GM18858 (cell line): ENCODE data around the gene PCED1A.
A peak's percentile ranks its signal among the peaks of the same experiment; 100 is the strongest.

ENCODE experiments used
- ATAC-seq: cut with Tn5 transposase; IDR thresholded peaks from one replicate; pipeline ENCODE4 v1.9.1; 2021; ENCODE audit not compliant: unreplicated experiment

The PCED1A gene

GRCh38 chr20:2866236-2866635, 25.8 kb upstream of the PCED1A start:
- ATAC-seq, result no peak

DNA sequence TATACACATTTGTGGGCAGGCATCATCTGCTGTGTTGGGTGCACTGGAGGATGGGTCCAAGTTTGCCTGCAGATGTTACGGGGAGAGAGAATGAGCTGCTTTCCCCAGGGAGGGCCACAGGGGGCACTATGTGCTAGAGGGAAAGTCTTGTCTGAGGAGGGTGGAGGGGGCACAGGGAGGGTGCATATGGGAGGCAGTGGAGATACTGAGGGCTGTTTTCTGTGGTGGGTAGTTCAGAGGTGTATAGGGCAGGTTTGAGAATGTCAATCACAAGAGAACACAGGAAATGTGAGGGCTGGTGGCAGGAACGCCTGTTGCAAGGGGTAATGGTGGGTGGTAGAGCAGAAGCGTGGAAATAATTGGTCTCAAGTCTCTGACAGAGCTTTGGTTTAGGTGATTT, 25.2 kb upstream of the PCED1A start:
- ATAC-seq, result no peak

GRCh38 chr20:2865101-2865500, 24.6 kb upstream of the PCED1A start:
- ATAC-seq, result no peak

- no peak for ATAC-seq
Measured at GRCh38 chr20:2864626-2865025, 24.2 kb upstream of the PCED1A start.

DNA sequence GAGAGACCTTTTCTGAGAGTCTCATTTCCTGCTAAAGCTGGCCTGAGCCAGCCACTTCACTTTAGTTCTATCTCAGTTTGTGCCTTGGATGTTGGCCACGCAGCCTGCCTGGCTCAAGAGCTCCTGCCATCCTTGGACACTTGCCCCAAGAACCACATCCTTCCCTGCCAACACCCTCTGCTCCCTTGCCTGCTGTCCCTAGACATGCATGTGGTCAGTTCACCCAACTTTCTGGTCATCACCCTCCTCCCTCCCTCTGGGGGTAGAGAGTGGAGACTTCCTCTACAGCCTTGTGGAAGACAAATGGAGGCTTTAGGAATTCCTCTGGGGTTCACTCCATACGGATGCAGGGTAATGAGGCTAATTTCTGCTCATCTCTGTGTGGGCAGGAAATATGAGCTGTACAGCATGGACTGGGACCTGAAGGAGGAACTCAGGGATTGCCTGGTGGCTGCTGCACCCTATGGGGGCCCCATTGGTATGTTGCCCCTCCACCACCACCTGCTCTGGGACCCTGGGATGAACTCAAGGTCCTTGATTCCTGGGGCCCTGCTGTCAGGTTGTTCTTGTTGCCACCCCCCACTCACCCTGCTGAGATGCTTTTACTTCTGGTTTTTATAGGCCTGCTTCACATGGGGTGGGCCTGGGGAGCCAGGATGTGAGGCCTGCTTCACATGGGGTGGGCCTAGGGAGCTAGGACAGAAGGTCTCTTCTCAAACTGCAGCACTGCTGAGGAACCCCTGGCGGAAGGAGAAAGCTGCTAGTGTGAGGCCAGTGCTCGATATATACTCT, 19.1 kb upstream of the PCED1A start:
- ATAC-seq, result no peak

- no peak for ATAC-seq
Measured at GRCh38 chr20:2858591-2858990, 18.1 kb upstream of the PCED1A start.

- no peak for ATAC-seq
Measured at GRCh38 chr20:2851086-2851485, 10.6 kb upstream of the PCED1A start.

DNA sequence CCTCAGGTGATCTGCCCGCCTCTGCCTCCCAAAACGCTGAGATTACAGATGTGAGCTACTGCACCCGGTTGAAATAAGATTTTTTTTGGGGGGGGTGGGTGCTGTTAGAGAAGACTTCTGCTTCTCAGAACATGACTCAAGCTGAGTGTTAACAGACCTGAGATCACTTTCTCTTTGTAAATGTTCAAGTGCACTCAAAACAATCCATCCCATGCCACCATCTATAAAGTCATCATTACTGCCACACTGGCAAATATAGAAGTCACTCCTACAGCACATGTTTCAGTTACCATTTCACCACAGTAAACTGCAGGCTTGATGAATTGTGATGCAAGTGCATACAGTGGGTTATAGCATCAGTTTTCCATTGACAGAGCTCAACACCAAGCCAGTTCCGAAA, 9.1 kb upstream of the PCED1A start:
- no peak for ATAC-seq

DNA sequence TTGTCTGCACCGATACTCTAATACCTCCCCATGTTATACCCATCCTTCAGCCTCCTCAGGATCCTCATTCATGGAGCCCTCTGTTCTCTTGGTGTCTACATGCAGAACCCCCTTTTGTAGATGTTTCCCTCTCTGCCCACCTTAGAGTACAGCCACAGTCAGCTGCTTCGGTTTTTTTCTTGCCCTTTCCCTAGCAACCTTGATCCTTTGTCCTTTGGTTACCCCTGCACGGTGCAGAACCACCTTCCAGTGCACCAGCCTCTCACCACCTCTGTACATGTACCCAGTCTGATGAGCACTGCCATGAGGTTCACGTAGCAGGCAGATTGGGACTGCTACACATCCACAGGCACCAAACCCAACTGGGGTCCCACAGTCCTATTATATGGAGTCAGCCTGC, 7.3 kb upstream of the PCED1A start:
- ATAC-seq, result no peak

DNA sequence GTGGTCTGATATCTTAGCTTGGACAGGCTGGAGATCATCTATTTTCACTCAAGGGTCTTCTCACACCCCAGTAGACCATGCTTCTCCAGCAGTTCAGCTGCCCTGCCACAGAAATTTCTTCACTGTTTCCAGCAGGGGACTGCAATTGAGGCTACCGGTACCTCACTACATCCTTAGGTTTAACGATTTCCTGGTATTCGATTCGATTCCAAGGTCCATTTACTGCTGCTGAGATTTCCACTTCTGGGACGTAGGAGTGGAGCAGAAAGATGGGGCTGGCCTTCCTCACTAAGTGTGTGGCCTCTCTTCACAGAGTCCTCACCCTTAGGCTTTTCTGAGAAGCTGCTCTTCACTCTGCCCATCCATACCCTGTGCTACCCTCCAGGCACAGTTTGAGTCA, 6.2 kb upstream of the PCED1A start:
- no peak for ATAC-seq

- ATAC-seq, result no peak
Measured at GRCh38 chr20:2845607-2846006, 5.2 kb upstream of the PCED1A start.

- peak; percentile 14 for ATAC-seq
Measured at GRCh38 chr20:2840967-2841531, 594 bp upstream of the PCED1A start.

DNA sequence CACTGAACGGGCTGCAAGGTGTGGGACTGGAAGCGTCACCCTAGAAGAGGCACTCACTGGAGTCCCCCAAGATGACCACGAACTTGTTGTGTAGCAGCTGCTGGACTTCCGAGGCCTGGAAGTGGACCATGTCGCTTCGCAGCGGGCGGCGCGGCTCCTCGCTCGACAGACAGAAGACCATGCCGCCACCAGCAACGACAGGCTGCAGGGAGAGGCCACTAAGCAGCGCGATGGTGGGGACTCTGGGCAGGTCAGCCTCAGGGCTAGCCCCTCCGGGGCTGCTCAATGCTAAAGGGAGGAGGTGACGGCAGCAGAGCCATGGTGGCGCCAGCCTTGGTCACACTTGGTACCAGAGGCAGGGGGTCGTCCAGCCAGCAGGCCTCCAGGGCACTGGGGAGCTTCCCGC, 720 bp downstream of the PCED1A start:
- no peak for ATAC-seq

DNA sequence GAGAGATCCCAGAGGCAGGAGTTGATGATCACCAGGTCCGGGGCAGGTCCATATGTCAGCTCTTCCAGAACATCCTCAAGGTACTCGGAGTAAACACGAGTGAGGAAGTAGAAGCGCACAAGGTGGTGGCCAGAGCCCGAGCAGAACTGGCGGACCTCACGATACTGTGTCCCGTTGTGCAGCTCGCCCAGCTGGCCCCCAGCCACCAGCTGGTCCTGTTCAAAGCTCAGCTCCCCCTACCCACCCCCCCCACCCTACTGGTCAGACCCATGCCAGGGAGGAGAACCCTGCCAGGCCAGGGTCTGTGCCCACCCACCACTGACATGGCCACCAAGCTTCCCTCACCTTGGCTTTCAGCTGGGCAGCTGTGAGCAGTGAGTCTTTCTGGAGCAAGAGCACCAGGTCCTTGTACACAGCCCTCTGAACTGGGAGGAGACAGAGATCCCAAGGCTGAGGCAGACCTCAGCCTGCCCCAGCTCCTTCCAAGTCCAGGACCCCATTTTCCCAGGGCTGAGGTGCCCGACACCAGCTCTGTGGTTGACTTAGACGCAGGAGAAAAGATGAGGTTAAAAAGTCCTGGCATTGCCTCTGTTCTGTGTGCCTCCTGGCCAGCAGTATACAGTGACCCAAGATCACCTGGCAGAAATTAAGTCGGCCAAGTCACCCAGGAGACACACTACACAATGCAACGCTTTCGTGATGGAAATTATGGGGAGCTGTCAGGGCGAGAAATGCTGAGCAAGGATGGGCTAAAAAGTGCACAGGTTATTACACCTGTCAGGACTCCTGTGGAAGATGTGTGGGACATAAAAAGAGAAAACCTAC, 1.4 kb downstream of the PCED1A start:
- ATAC-seq, result no peak

DNA sequence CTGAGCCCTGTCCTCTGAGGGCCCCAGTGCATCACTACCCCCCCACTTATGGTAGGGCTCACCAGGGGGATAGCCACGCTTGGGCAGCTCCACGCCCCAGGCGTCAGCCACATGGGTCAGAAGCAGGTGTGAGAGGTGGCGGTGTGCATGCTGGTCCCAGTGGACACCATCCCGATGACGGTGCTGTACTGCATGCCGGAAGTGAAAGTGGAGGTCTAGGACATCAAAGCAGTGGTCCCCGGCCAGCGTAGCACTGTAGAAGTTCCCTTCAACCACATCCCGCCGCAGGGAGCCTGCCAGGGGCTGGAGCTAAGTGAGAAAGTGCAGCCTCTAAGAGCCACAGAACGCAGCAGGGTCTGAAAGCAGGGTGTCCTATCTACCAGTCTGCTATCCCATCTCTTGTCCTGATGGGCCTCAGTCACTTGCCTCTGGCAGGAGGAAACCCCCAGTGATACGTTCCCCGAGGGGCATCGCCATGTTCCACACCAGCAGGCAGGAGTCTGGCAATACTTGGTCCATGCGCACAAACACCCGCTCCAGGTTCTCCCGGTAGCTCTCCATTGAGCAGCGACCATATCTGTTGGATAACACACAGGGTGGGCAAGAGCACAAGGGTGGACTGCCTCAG, 2.2 kb downstream of the PCED1A start:
- ATAC-seq, result no peak

DNA sequence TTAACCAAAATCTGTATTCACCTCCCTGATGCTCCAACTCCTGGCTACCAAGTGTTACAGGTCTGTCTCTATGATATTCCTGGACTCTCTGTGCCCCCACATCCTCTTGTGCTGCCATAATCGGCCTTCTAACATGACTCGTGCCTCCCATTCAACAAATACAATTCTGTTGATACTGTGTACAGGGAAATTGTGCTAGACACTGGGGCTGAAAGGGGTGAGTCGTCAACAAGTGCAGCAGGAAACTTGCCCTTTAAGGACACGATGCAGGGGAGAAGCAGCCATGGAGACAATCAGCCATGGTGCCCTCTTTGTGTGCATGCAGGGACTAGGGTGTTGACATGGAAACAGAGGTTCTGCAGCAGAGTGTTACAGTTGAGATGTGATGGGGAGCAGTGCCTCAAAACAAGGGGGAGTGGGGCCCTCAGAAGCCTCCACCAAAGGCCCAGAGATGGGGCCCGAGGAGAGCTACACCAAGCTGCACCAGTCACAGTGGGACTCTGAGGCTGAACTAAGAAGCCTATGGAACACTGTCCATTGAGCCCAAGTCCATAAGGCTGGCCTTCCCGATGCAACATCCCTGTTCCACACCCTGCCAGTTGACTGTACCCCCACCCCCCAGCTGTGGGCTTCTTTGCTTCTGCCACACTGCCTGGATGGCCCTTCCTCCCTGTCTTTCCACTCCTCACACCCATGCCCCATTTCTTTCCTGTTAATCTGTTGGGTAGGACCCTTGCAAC, 3.1 kb downstream of the PCED1A start:
- ATAC-seq, result no peak

- ATAC-seq, result no peak
Measured at GRCh38 chr20:2836035-2836434, 4.4 kb downstream of the PCED1A start.

DNA sequence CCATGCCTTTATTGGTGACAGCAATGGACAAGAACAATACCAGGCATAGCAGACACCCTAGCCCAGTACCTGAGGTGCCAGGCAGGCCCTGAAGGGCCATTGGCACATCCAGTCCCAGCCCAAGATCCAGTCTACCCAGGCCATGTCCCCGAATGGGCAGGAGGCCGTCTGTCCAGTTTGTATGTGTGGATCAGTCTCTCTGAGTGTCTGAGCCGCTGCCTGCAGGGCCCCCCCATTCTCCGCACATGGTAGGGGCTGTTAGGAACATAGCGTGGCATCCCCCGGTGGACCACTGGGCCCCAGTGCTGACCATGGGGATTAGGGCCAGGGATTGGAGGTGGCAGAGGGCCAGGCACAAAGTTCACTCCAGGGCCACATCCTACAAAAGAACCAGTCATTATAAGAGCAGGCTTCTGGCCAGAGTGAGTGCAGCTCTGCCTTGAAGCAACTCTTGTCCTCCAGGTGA, 5.1 kb downstream of the PCED1A start:
- no peak for ATAC-seq

- no peak for ATAC-seq
Measured at GRCh38 chr20:2834401-2835110, 5.9 kb downstream of the PCED1A start.

GRCh38 chr20:2833761-2834160, 6.7 kb downstream of the PCED1A start:
- no peak for ATAC-seq
